NCI-H1092 (cell line): ENCODE measurements around the gene RNF213.
"Not testable (repeated sequence)": the region's sequence is repeated elsewhere in the genome, so short reads cannot be mapped to it uniquely, and the experiment has no call there.

ENCODE experiments used
- DNase-seq: peaks from one replicate; lab custom pipeline; 2025; lab: John Stamatoyannopoulos, UW

Gene RNF213

DNA sequence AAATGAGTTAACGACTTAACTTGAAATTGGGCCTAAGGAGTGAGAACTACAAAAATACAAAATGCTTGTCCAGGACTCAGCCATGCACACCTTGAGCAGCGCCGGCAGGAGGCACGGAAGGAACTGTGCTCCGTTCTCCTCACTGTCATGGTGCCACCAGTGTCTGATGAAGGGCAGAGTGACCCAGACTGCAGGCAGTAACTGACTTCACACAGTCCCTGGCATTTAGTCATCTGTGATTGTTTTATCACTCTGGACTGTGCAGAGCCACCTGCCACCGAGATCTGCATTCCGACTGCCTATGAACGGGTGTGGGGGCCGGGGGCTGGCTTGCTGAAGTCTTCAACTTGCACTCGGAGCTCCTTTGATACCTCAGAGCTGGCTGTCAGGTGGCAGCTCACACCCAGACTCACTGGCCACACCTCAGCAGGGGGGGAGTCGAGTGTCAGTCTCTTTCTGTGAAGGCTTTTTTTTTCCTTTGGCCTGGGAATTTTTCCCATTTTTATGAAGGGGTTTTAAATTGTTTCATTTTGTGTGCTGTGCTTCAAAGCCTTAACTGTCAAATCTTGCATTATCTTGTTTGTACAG, 134.1 kb downstream of the RNF213 start:
- DNase-seq = no peak

DNA sequence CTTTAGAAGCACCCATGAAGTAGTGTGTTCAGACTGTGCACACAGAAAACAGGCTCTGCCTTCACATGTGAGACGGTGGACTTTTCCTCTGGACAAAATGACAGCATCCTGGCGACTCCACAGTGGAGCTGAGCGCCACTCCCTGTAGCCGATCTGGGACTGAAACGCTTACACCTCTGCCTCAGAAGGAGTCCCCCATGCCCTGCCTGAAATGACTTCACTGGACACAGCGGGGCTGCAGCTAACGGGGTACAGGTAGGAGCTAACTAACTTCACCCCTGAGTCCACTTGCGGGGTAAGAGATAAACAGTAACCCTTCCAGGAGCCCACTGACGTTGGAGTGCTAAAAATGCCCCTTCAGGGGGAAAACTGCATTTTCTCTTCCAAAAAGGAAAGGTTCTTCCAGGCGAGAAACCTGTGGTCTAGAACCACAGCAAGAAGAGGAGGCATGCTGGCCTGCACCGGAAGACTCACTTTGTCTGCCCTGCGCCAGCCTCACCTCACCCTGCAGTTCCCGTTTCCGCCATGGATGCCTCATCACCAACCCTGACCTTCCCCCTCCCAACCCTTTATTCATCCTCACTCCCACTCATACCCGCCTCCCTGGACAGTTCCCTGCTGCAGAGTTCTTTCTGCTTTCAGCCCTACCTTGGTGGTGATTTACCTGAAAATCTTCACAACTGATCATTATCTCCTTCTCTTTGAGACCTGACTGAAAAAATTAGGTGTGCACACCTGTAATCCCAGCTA, 134.9 kb downstream of the RNF213 start:
- DNase-seq = no peak

DNA sequence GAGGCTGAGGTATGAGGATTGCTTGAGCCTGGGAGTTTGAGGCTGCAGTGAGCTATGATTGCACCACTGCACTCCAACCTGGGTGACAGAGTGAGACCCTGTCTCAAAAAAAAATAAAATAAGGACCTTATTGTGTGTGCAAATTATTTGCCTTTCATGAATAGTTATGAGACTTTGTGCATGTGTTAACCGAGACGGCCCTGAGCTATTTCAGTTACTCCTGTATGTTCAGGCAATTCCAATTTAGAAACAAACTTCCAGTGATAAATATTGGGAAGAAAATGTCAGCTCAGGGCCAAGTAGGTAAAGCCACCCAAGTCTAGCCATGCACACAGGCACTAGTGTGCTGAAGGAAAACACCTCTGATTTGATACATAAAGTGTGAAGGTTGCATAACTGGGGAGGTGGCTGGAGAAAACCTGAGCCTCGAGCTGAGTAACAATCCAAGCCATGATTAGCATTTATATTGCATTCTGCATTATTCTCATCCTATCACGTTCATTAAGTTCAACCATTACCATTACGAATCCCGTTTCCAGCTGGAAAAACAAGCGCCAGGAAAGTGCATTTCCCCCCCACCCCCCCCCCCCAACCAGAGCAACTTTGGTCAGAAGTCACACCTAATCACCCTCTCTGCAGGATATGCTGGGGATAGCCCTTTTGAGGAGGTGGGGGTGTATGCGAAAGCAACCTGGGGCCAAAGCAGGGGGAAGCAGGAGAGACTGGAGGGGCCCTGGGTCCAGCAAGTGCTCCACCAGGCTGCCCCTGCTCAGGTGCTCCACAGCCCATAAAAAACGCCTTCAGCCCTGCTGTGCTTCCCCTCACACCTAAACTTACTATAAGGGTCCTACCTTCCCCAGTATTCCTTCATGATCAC, 135.7 kb downstream of the RNF213 start:
- no peak for DNase-seq

DNA sequence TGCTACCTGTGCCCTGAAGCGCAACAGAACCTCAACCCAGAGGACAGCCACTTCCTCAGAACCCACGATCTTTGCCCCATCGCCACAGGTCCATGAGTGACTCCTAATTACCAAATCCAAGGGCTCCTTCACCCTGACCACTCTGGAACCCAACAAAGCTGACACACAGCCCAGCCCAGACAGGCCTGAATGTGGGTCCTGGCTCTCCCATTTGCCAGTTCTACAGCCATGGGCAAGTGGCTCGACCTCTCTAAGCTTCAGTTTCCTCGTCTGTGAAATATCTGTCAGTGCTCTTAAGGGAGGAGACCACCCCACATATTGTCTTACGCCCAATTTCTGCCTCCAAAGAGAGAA, 136.4 kb downstream of the RNF213 start:
- DNase-seq = no peak

DNA sequence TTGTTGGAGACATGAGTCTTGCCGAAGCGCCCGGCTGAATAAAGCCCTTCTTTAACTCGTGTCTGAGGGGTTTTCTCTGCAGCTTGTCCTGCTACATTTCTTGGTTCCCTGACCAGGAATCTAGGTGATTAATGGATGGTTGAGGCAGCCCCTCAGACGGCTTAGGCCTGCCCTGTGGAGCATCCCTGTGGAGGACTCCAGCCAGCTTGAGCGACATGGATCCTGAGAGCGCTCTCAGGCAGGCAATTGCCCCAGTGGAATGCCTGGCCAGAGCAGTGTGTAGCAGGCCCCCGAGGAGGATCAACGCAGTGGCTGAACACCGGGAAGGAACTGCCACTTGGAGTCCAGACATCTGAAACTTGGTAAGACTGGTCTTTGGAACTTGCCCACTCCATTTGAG, 137.0 kb downstream of the RNF213 start:
- DNase-seq = no peak

DNA sequence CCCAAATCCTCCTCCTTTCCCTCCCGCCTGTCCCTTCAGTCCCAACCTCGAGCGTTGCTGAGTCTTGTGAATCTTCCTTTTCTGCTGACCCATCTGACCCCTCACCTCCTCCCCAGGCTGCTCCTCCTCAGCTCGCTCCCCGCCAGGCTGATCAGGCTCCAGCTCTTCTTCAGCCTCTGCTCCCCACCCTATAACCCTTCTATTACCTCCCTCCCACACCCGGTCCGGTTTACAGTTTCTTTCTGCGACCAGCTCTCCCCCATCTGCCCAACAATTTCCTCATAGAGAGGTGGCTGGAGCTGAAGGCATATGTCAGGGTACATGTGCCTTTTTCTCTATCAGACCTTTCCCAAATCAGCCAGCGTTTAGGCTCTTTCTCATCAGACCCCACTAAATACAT, 140.4 kb downstream of the RNF213 start:
- DNase-seq = not testable (repeated sequence)

DNA sequence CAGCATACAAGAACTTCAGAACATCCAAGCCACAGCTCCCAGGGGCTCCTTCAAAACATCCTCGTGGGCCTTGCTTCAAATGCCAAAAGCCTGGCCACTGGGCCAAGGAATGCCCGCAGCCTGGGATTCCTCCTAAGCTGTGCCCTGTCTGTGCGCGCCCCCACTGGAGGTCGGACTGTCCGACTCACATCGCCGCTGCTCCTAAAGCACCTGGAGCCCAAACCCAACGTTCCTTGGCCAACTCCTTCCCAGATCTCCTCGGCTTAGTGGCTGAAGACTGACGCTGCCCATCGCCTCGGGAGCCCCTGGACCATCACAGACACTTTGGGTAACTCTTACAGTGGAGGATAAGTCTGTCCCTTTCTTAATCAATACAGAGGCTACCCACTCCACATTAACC, 141.4 kb downstream of the RNF213 start:
- not testable (repeated sequence) for DNase-seq

DNA sequence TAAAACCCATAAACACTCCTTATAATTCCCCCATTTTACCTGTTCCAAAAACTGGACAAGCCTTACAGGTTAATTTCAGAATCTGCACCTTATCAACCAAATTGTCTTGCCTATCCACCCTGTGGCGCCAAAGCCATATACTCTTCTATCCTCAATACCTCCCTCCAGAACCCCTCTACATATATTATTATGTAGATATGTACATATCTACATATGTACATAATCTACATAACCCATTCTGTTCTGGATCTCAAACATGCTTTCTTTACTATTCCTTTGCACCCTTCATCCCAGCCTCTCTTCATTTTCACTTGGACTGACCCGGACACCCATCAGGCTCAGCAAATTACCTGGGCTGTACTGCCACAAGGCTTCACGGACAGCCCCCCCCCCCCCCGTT, 142.3 kb downstream of the RNF213 start:
- DNase-seq = no peak

DNA sequence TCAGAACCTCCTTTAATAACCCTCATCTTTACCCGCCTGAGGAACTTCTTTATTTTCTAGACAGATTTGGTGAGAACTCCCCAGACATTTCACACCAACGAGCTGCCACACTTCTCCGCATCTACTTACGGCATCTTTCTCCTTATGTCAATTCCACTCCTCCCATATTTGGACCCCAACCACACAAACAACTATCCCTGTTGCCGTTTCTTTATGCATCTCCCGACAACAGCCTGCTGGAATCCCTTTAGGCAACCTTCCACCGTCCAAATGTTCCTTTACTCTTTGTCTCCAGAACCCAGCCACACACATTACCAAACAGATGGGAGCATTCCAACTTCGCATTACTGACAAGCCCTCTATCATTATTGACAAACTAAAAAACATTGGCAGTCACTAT, 145.5 kb downstream of the RNF213 start:
- DNase-seq = no peak

DNA sequence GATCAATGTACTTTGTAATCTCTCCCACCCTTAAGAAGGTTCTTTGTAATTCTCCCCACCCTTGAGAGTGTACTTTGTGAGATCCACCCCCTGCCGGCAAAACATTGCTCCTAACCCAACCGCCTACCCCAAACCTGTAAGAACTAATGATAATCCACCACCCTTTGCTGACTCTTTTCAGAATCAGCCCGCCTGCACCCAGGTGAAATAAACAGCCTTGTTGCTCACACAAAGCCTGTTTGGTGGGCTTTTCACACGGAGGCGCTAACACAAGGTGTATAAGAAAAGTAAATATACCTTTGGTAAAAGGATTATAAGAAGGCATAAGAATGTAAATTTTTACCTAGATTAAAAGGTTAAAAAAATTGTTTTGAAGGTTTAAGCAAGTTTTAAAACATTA, 147.3 kb downstream of the RNF213 start:
- DNase-seq = not testable (repeated sequence)

DNA sequence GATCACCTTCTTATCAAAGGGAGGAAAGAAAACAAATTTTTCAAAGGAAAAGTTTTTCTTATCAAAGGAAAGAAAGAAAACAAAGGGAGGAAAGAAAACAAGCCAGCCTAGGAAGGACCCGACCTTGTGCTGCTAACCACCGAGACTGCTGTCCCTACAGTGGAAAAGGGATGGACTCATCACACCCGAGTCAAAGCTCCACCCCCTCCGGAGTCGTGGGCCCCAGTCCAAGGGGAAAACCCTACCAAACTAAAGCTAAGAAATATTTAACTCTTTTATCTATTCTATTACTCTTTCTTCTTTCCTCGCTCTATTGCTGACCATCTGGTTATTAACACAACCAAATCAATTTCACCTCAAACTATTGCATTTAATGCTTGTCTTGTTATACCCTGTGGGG, 148.2 kb downstream of the RNF213 start:
- DNase-seq = no peak

DNA sequence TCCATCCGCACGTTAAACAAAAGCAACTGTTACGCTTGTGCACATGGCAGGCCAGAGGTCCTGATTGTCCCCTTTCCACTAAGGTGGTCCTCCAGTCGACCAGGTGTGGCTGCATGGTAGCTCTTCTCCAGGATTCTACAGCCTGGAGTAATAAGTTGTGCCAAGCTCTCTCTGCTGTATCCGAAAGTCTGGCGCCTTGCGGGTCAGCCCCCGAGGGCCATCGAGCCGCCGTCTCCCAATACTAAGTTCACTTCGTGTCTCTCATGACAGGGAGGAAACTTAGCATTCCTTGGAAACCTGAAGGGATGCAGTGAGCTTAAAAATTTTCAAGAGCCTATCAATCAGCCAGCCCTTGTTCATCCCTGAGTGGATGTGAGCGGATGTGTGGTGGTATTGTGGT, 149.0 kb downstream of the RNF213 start:
- DNase-seq = no peak

DNA sequence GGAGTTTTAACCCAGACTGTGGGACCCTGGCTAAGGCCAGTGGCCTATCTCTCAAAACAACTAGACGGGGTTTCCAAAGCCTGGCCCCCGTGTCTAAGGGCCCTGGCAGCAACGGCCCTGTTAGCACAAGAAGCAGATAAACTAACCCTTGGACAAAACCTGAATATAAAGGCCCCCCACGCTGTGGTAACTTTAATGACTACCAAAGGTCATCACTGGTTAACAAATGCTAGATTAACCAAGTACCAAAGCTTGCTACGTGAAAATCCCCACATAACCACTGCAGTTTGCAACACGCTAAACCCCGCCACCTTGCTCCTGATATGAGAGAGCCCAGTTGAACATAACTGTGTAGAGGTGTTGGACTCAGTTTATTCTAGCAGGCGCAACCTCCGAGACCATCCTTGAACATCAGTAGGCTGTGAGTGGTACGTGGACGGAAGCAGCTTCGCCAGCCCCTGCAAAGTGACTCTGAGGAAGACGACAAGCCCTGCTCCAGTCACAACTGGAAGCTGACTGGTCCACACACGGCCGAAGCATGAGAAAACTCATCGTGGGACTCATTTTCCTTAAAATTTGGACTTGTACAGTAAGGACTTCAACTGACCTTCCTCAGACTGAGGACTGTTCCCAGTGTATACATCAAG, 149.9 kb downstream of the RNF213 start:
- not testable (repeated sequence) for DNase-seq

DNA sequence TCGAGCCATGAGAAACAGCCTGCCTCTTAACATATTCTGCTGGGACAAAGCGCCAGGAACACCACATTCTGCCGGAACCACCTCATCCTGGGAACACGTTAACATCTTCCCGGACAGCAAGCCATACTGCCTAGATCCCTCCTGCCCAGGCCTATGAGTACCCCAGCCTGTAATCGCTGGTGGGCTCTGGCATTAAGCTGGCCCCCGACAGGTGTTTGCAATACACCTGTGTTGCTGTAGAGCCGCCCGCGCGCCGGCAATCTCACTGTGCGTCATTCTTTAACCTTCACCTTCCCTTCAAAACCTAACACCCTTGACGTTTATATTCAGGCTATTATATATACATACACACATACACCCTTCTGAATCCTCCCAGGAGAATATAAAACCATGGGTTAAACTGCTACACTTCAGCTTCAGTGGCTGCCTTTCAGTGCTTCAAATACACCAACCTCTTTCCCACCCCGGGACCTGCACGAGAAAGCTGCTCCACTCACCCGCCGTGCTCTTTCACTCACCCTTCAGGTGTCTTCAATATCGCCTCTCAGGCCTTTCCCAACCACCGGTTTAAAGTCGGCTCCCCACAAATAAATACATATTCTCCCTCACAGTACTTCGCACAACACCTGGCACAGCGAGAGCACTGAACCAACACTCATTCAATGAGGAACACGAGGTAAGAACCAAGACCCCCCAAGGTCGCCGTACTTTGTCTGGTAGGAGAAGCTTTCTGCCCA, 153.3 kb downstream of the RNF213 start:
- no peak for DNase-seq

DNA sequence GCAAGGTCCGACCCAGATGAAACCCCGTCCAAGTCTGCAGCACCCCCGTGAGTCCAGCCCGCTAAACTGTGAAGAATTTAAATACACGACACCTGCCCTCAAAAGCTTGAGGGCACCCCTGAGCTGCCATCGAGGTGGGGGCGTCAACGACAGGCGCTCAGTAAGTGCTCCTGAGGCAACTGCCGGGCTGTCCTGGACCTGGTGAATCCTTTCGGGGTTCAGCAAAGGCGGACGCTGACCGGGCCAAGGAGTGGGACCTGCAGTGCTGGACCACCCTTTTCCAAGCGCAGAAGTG, 153.8 kb downstream of the RNF213 start:
- DNase-seq = no peak

DNA sequence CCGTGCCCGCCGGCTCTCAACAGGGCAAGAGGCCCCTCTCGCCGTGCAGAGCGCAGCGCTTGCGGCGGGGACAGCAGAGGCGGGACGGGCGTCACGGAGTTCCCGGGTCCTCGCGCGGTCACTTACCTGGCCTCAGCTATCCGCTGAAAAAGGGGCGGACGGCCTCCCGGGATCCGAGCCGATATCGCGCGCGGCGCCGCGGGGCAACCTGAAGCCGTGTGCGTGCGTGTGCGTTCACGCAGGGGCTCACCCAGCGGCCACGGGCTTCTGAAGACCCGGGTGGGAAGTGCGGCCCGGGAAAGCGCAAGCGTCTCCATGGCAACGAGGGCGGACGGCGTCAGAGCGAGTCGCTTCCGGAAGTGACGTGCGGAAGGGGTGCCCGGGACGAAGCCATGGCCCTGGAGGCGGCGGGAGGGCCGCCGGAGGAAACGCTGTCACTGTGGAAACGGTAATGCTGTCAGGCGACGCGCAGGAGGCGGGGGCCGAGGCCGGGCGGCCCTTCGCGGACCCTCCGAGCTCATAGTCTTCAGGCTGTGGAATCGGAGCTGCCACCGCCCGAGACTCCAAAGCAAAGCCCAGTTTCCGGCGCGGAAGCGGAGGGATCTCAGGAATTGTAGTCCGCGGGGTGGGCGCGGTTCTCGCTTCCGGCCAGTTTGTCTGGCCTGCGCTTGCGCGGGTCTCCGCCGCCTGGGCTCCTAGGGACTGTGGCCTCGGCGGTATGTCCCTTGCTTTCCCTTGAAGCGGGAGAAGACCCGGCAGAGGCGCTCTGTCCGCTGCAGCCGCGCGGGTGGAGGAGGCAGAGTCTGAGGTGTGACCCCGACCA, 154.4 kb downstream of the RNF213 start, which contains the start of gene ENDOV:
Gene ENDOV (plus strand): TSS at position 365 of the 823 bp plus-strand sequence. CDS start 28 bp downstream, at position 393.
- peak; percentile 90 for DNase-seq

DNA sequence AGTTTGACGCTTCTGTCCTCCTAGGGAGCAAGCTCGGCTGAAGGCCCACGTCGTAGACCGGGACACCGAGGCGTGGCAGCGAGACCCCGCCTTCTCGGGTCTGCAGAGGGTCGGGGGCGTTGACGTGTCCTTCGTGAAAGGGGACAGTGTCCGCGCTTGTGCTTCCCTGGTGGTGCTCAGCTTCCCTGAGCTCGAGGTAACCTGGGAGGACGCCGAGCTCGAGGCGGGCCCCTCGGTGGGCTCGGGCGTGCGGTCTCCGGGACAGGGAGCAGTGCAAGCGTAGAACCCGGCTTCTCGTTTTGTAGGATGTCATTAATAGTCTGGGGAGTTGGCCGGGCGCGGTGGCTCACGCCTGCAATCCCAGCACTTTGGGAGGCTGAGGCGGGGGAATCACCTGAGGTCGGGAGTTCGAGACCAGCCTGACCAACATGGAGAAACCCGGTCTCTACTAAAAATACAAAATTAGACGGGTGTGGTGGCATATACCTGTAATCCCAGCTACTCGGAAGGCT, 155.0 kb downstream of the RNF213 start:
- DNase-seq = no peak

DNA sequence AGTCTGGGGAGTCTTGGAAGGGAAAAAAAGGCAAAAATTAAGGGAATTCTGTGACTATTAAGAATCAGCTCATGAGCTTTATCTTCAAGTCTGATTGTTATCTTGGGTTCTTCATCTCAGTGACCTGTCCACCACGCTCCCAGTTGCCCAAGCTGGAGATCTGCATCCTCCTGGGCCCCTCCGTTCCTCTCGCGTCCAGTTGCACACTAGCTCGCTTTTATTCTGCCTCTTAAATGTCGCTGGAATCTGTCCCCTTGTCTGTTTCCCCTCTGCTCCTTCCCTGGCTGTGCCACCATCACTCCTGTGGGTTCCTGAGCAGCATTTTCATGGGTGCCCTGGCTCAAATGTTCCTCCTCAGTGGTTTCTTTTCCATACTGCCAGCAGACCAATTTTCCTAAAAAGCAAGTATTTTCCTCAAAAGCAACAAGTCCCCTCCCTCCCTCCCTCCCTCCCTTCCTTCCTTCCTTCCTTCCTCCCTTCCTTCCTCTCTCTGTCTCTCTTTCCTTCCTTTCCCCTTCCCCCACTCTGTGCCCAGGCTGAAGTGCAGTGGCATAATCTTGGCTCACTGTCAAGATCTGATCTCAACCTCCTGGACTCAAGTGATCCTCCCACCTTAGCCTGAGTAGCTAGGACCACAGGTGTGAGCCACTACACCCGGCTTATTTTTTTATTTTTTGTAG, 155.7 kb downstream of the RNF213 start:
- DNase-seq = no peak

DNA sequence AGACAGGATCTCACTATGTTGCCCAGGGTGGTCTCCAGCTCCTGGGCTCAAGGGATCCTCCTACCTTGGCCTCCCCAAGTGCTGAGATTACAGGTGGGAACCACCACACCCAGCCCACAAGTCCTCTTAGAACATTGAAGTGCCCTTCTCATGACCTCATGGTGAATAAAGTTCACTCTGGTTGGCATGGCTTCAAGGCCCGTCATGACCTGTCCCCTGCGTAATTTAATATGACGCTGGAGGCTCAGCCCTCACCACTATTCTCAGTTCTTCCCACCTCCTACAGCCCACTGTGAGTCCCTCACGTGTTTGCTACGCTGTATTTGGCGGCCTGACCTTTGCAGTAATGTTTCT, 156.3 kb downstream of the RNF213 start:
- no peak for DNase-seq

DNA sequence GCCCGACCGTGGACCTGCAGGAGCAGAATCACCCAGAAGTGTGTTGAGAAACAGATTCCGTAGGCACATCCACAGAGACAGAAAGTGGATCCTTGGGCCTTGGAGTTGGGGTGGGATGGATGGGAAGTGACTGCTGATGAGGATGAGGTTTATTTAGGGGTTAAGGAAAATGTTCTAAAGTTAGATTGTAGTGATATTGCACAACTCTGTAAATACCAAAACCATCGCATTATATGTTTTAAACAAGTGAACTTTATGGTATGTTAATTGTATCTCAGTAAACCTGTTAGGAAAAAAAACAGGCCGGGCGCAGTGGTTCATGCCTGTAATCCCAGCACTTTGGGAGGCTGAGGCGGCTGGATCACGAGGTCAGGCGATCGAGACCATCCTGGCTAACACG, 157.9 kb downstream of the RNF213 start:
- no peak for DNase-seq
